22Rv1 (cell line): ENCODE data around the gene HOXD8.
A peak's percentile ranks its signal among the peaks of the same experiment; 100 is the strongest.

Source experiments
- H3K27ac ChIP-seq: fragments of 450-650 bp; 2 replicates; pipeline ENCODE4 v1.5.1; 2017
- CTCF ChIP-seq: fragments of 450-650 bp; IDR thresholded peaks from 2 replicates; pipeline ENCODE4 v1.5.1; 2017; ENCODE audit warnings: mild to moderate bottlenecking
- ZFX ChIP-seq: fragments of 450-650 bp; IDR thresholded peaks from 2 replicates; pipeline ENCODE4 v1.6.1; 2017; ENCODE audit warnings: antibody characterized with exemption, borderline replicate concordance

HOXD8 gene

GRCh38 chr2:176082824-176083751, 46.4 kb upstream of the HOXD8 start:
- no peak overlapping the region for H3K27ac ChIP-seq
- TF ChIP-seq ZFX: no peak
- TF ChIP-seq CTCF: no peak

- no peak within 1 kb of the TSS for H3K27ac ChIP-seq
- no peak for TF ChIP-seq ZFX
- no peak for TF ChIP-seq CTCF
These were observed 45.7 kb upstream of the HOXD8 start, which contains the start of gene EVX2 for GRCh38 chr2:176083796-176084261. EVX2 (minus strand) TSS chr2:176083962; CDS start chr2:176083776, 186 bp downstream.

GRCh38 chr2:176084611-176085119, 44.8 kb upstream of the HOXD8 start:
- TF ChIP-seq CTCF: no peak
- TF ChIP-seq ZFX: no peak
- H3K27ac ChIP-seq: no peak overlapping the region

GRCh38 chr2:176085120-176085788, 44.3 kb upstream of the HOXD8 start:
- TF ChIP-seq CTCF (no peak), ZFX (no peak)
- no peak overlapping the region for H3K27ac ChIP-seq

- TF ChIP-seq ZFX (no peak), CTCF (peak; percentile 52)
- H3K27ac ChIP-seq: no peak overlapping the region
These were observed 43.4 kb upstream of the HOXD8 start for GRCh38 chr2:176085861-176086771.

GRCh38 chr2:176087330-176088047, 42.0 kb upstream of the HOXD8 start:
- no peak for TF ChIP-seq CTCF
- no peak for TF ChIP-seq ZFX
- H3K27ac ChIP-seq: no peak overlapping the region
